Measurements from ENCODE around the gene TP53BP2.
"Not testable (repeated sequence)": the region's sequence is repeated elsewhere in the genome, so short reads cannot be mapped to it uniquely, and the experiment has no call there.

Gene TP53BP2

GRCh38 chr1:223739366-223740037, 106.2 kb downstream of the TP53BP2 start:
- no peak for DNase-seq (ENCODE audit: low read depth)

- no peak for DNase-seq (ENCODE audit: low read depth)
Measured at GRCh38 chr1:223738465-223739365, 107.0 kb downstream of the TP53BP2 start.

- DNase-seq (ENCODE audit: low read depth) = no peak
Measured at GRCh38 chr1:223737342-223737741, 108.4 kb downstream of the TP53BP2 start.

- DNase-seq (ENCODE audit: low read depth) = not testable (repeated sequence)
Measured at GRCh38 chr1:223736638-223737037, 109.1 kb downstream of the TP53BP2 start.

- DNase-seq (ENCODE audit: low read depth) = no peak
Measured at GRCh38 chr1:223733898-223734852, 111.6 kb downstream of the TP53BP2 start.

- no peak for DNase-seq (ENCODE audit: low read depth)
Measured at GRCh38 chr1:223732993-223733798, 112.6 kb downstream of the TP53BP2 start.

- DNase-seq (ENCODE audit: low read depth) = no peak
Measured at GRCh38 chr1:223731133-223731770, 114.5 kb downstream of the TP53BP2 start.

- DNase-seq (ENCODE audit: low read depth) = no peak
Measured at GRCh38 chr1:223730479-223731132, 115.1 kb downstream of the TP53BP2 start.

- DNase-seq (ENCODE audit: low read depth) = no peak
Measured at GRCh38 chr1:223729906-223730305, 115.8 kb downstream of the TP53BP2 start.

Measured in activated T-cell treated with anti-CD3 and anti-CD28 coated beads for 1 hour (primary cell).